Colonic mucosa (tissue), 4 donors: ENCODE data around the gene RCAN1. TPM values are rescaled to one million over a fixed set of nuclear protein-coding genes. Genes with fewer than 3 reads are reported as not detected.
A peak's percentile ranks its signal among the peaks of the same experiment; 100 is the strongest.

ENCODE experiments used
- DNase-seq: peaks from one replicate; pipeline ENCODE4 v3.0.0-alpha.2; 2020
- H3K27ac ChIP-seq: fragments of 200-600 bp; one replicate; pipeline ENCODE4 v1.8.0; 2021
- H3K27me3 ChIP-seq: fragments of 200-600 bp; one replicate; pipeline ENCODE4 v1.8.0; 2021
- H3K36me3 ChIP-seq: fragments of 200-600 bp; one replicate; pipeline ENCODE4 v1.8.0; 2021
- H3K4me1 ChIP-seq: fragments of 200-600 bp; one replicate; pipeline ENCODE4 v1.8.0; 2021; ENCODE audit warnings: mild to moderate bottlenecking
- H3K4me3 ChIP-seq: fragments of 200-600 bp; one replicate; pipeline ENCODE4 v1.8.0; 2021
- H3K9ac ChIP-seq, 2 donors: one replicate each; pipeline ENCODE4 v1.7.0; 2013; ENCODE audit warnings: control low read depth in 2 of 2, low read depth in 2 of 2, low read length in 2 of 2
- H3K9me3 ChIP-seq: fragments of 200-600 bp; one replicate; pipeline ENCODE4 v1.8.0; 2021
- intact Hi-C: fragments of 100-400 bp; cut with DNase I; formaldehyde crosslinking; loops from one replicate; pipeline ENCODE4 v1.14.1; 2022
- total RNA-seq, 2 donors: library from RNA; stranded (reverse); fragmentation: NEBNext Ultra II Directional in 1 of 2; extraction: Animal tissue kit (Norgen Biotek cat#: 25700) in 1 of 2; gene quantifications; one replicate each; pipeline ENCODE4 v1.2.1, GENCODE V29; 2021
- TF ChIP-seq, protein P1 (sequence below): fragments of 200-600 bp; IDR thresholded peaks from one replicate; pipeline ENCODE4 v1.8.0; 2022; ENCODE audit warnings: antibody characterized with exemption, mild to moderate bottlenecking
- donor health status: healthy.
- donor health status: DM: no; HTN: no; CAD: no.
- donor health status: DM: no; HTN: no; CAD: no.

Gene RCAN1
- total RNA-seq, 2 donors from 2014 or later, result 38.0 to 68.7 TPM

DNA sequence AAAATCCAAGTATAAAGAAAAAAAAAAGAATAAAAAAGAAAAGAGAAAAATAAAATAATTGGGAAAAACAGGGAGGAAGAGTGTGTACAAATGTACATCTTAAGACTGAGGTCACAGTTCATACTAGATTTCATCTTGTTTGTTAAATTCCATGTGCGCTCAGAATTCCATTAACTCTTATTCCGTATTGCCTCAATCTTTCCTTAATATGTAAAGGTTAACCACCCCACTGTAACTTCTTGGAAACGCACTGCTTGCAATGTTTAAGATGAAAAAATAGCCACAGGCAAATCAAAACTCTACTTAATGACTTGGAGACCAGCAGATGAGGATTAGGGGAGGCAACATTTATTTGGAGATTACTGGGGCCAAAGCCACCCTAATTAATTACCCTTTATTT, 79.0 kb downstream of the RCAN1 start:
- H3K9me3 ChIP-seq, result no peaks in the 10 kb centered on the region
- intact Hi-C loops, result no loop called here

DNA sequence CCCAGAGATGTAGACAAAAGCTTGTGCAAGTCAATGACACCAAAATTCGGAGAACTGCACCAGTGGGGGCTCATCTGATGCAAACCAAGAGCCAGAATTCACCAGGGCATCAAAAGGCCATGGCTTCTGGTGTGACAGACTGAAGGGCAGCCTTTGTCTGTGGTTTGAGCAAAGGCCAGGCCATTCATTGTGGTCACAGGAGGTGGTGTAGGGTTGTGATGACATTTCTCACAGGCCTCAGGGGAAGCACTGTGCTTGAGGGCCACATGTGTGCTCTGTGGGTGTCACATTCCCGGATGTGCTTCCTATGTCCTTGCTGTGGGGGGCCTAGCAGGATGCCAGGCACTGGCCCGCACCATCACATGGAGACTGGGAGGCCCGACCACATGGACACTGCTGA, 80.4 kb downstream of the RCAN1 start:
- H3K9ac ChIP-seq, result no peak overlapping the region
- no peaks in the 10 kb centered on the region for H3K4me1 ChIP-seq
- no peak overlapping the region for H3K4me3 ChIP-seq
- no peak overlapping the region for H3K27ac ChIP-seq
- H3K27me3 ChIP-seq, result no peaks in the 10 kb centered on the region
- TF ChIP-seq, protein P1, sequence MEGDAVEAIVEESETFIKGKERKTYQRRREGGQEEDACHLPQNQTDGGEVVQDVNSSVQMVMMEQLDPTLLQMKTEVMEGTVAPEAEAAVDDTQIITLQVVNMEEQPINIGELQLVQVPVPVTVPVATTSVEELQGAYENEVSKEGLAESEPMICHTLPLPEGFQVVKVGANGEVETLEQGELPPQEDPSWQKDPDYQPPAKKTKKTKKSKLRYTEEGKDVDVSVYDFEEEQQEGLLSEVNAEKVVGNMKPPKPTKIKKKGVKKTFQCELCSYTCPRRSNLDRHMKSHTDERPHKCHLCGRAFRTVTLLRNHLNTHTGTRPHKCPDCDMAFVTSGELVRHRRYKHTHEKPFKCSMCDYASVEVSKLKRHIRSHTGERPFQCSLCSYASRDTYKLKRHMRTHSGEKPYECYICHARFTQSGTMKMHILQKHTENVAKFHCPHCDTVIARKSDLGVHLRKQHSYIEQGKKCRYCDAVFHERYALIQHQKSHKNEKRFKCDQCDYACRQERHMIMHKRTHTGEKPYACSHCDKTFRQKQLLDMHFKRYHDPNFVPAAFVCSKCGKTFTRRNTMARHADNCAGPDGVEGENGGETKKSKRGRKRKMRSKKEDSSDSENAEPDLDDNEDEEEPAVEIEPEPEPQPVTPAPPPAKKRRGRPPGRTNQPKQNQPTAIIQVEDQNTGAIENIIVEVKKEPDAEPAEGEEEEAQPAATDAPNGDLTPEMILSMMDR, result no peak
- no peaks in the 10 kb centered on the region for H3K36me3 ChIP-seq
- DNase-seq, result no peak
- no peaks in the 10 kb centered on the region for H3K9me3 ChIP-seq
- intact Hi-C loops, result no loop called here

More for the DNA sequence above, 79.0 kb downstream of the RCAN1 start:
- H3K4me1 ChIP-seq, result no peaks in the 10 kb centered on the region
- no peak for DNase-seq
- H3K36me3 ChIP-seq, result no peaks in the 10 kb centered on the region
- no peaks in the 10 kb centered on the region for H3K27me3 ChIP-seq
- H3K4me3 ChIP-seq, result no peak overlapping the region
- no peak overlapping the region for H3K9ac ChIP-seq
- no peak overlapping the region for H3K27ac ChIP-seq
- TF ChIP-seq, protein P1, result no peak

DNA sequence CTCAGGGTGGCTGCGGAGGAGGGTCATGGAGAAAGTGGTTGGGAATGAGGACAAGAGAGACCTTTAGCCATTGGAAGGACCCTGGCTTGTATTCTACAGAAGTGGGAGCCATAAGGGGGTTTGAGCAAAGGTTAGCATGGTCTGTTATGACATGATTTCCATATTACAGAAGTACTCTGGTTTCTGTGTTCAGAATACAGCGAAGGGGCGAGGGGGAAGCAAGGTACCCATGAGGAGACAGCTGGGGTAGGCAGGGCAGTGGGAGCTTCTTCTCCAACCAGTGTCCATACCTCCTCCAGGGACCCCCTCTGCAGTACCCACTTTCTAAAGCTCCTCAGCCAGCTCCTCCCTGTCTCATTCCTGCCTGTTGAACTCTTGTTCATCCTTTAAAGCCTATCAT, 81.0 kb downstream of the RCAN1 start:
- H3K4me3 ChIP-seq, result no peak overlapping the region
- no peaks in the 10 kb centered on the region for H3K36me3 ChIP-seq
- H3K9me3 ChIP-seq, result no peaks in the 10 kb centered on the region
- H3K9ac ChIP-seq, result no peak overlapping the region
- H3K27me3 ChIP-seq, result no peaks in the 10 kb centered on the region
- no peaks in the 10 kb centered on the region for H3K4me1 ChIP-seq
- intact Hi-C loops, result no loop called here
- no peak overlapping the region for H3K27ac ChIP-seq
- no peak for DNase-seq
- TF ChIP-seq, protein P1, result no peak

DNA sequence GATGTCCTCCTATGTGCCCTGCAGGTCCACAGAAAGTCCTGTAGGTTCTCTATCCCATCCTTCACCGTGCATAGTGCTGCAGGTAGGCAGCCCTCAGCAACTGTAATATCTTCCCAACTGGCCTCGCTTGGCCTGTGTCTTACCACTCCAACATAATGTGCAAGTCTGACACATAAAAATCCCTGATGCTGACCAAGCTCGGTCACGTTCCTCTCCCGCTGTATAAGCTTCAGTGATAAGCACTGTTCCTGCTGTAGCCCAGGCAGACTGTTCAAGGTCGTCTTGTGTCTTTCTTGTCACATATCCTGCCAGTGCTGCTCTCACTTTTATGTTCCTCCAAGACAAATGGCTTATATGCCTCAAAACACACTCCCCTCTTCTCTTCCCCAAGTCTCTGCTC, 83.5 kb downstream of the RCAN1 start:
- Histone ChIP-seq H3K4me1 (no peaks in the 10 kb centered on the region), H3K4me3 (no peak overlapping the region), H3K9ac (no peak overlapping the region), H3K36me3 (no peaks in the 10 kb centered on the region), H3K27me3 (no peaks in the 10 kb centered on the region), H3K9me3 (no peaks in the 10 kb centered on the region), H3K27ac (no peak overlapping the region)
- intact Hi-C loops, result no loop called here
- TF ChIP-seq, protein P1, result no peak
- DNase-seq, result no peak

DNA sequence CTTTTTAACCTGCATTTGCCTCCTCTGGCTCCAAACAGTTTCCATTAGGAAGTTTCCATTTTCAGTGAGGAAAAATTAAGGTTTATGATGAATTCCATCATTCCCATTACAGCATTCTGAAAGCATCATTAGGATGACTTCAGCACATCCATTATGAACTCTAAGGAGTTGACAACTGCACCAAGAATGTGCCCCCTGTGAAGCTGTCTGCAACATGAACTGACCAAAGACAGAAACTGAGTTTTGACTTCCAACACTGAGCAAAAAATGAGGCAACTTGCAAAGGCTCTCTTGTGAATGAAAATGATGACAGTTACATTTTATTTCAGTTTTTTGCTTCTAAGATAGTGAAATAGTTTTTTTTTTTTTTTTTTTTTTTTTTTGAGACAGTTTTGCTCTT, 84.7 kb downstream of the RCAN1 start:
- no peaks in the 10 kb centered on the region for H3K9me3 ChIP-seq
- H3K36me3 ChIP-seq, result no peaks in the 10 kb centered on the region
- no peak for DNase-seq
- no peak overlapping the region for H3K4me3 ChIP-seq
- H3K27ac ChIP-seq, result no peak overlapping the region
- TF ChIP-seq, protein P1, result no peak
- intact Hi-C loops, result no loop called here
- H3K4me1 ChIP-seq, result no peaks in the 10 kb centered on the region
- H3K27me3 ChIP-seq, result no peaks in the 10 kb centered on the region
- H3K9ac ChIP-seq, result no peak overlapping the region

DNA sequence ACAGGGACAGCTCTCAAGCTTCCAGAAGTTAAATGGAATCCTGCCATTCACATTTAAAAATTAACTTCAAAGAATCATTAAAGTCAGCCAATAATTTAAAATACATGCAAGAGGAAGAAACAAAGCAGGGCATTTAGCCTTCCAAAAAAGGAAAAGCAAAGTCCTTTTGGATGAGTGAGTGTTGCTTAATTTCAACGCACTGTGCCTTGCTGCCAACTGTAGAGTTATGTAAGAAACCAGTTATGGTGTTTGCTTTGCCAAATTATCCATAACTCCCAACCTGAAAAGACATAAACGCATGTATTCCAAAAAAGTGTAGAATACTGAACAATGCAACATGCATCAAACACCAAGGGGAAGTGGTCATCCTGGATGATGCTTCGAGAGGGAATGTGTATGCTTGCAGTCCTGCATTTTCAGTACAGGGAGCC, 86.8 kb downstream of the RCAN1 start:
- intact Hi-C loops, result no loop called here
- Histone ChIP-seq H3K36me3 (no peaks in the 10 kb centered on the region), H3K27ac (peak overlapping the region; percentile 93), H3K4me3 (no peak overlapping the region), H3K9ac (no peak overlapping the region), H3K9me3 (no peaks in the 10 kb centered on the region), H3K4me1 (peaks cover 5% of the 10 kb centered on the region), H3K27me3 (no peaks in the 10 kb centered on the region)
- TF ChIP-seq, protein P1, result no peak
- no peak for DNase-seq
